Adipose tissue (tissue), 3 donors: ENCODE measurements around the gene OR2M4. TPM values are rescaled to one million over a fixed set of nuclear protein-coding genes. Genes with fewer than 3 reads are reported as not detected.

Experiments
- polyA plus RNA-seq, 3 donors: library from polyadenylated mRNA; stranded (reverse); fragments of 200-250 nt; gene quantifications; one replicate each; pipeline ENCODE4 v1.2.3, GENCODE V29; 2013
- donor health status: healthy with polysubstance abuse.
- donor health status: Bipolar disorder and iron deficiency.
- donor health status: healthy.

The OR2M4 gene
- polyA plus RNA-seq, 3 donors = not detected

Other genes with a start within 250 kb of the OR2M4 start
- gene OR2L5, start 217.8 kb upstream of the OR2M4 start, polyA plus RNA-seq = not detected
- not detected for gene OR2L2, start 201.3 kb upstream of the OR2M4 start, polyA plus RNA-seq
- not detected for gene OR2L3, start 184.6 kb upstream of the OR2M4 start, polyA plus RNA-seq
- gene OR2L13, start 136.2 kb upstream of the OR2M4 start, polyA plus RNA-seq = not detected
- not detected for gene OR2M5, start 86.3 kb upstream of the OR2M4 start, polyA plus RNA-seq
- not detected for gene OR2M2, start 56.6 kb upstream of the OR2M4 start, polyA plus RNA-seq
- not detected for gene OR2M3, start 34.2 kb upstream of the OR2M4 start, polyA plus RNA-seq
- gene OR2T33, start 46.6 kb downstream of the OR2M4 start, polyA plus RNA-seq = not detected
- not detected for gene OR2T12, start 72.0 kb downstream of the OR2M4 start, polyA plus RNA-seq
- not detected for gene OR2M7, start 93.2 kb downstream of the OR2M4 start, polyA plus RNA-seq
- not detected for gene OR14C36, start 117.4 kb downstream of the OR2M4 start, polyA plus RNA-seq
- not detected for gene OR2T4, start 130.2 kb downstream of the OR2M4 start, polyA plus RNA-seq
- not detected for gene OR2T6, start 144.3 kb downstream of the OR2M4 start, polyA plus RNA-seq
- not detected for gene OR2T1, start 171.6 kb downstream of the OR2M4 start, polyA plus RNA-seq
- gene OR2T2, start 214.2 kb downstream of the OR2M4 start, polyA plus RNA-seq = not detected
- not detected for gene OR2T3, start 241.9 kb downstream of the OR2M4 start, polyA plus RNA-seq